ENCODE results near the gene LCT. TPM values are rescaled to one million over a fixed set of nuclear protein-coding genes. Genes with fewer than 3 reads are reported as not detected.

The LCT gene
- total RNA-seq, 1 experiment from 2014 or later = 0.19 TPM

- no peaks in the 10 kb centered on the region for H3K79me2 ChIP-seq (ENCODE audit: low read length)
- H3K27me3 ChIP-seq (ENCODE audit: low read length) = no peaks in the 10 kb centered on the region
- no peaks in the 10 kb centered on the region for H4K20me1 ChIP-seq (ENCODE audit: insufficient read depth, low read depth, low read length)
- no peak overlapping the region for H3K4me2 ChIP-seq (ENCODE audit: low read depth, low read length, poor library complexity, severe bottlenecking)
- no peak overlapping the region for H3K27ac ChIP-seq (ENCODE audit: low read length)
- H3K4me3 ChIP-seq (ENCODE audit: low read length) = no peak overlapping the region
- no peak overlapping the region for H3K9ac ChIP-seq (ENCODE audit: low read length)
- no peak overlapping the region for H2AFZ ChIP-seq (ENCODE audit: low read length)
- no peak for DNase-seq
- H3K4me1 ChIP-seq (ENCODE audit: low read length) = no peaks in the 10 kb centered on the region
- H3K9me2 ChIP-seq (replicated peaks; ENCODE audit: insufficient read depth, low read length) = no peaks in the 10 kb centered on the region
- H3K36me3 ChIP-seq (ENCODE audit: insufficient read depth, low read length) = peaks cover 3% of the 10 kb centered on the region; the same call in 1 of the 2 replicates
- no peaks in the 10 kb centered on the region for H3K9me3 ChIP-seq (ENCODE audit: low read length)
Observed at GRCh38 chr2:135826544-135826943, 10.4 kb downstream of the LCT start.

GRCh38 chr2:135825550-135826176, 11.3 kb downstream of the LCT start:
- no peak overlapping the region for H3K4me2 ChIP-seq (ENCODE audit: low read depth, low read length, poor library complexity, severe bottlenecking)
- no peaks in the 10 kb centered on the region for H4K20me1 ChIP-seq (ENCODE audit: insufficient read depth, low read depth, low read length)
- no peaks in the 10 kb centered on the region for H3K27me3 ChIP-seq (ENCODE audit: low read length)
- no peaks in the 10 kb centered on the region for H3K9me3 ChIP-seq (ENCODE audit: low read length)
- H2AFZ ChIP-seq (ENCODE audit: low read length) = no peak overlapping the region
- H3K9me2 ChIP-seq (replicated peaks; ENCODE audit: insufficient read depth, low read length) = no peaks in the 10 kb centered on the region
- no peak overlapping the region for H3K9ac ChIP-seq (ENCODE audit: low read length)
- no peak overlapping the region for H3K4me3 ChIP-seq (ENCODE audit: low read length)
- no peaks in the 10 kb centered on the region for H3K4me1 ChIP-seq (ENCODE audit: low read length)
- DNase-seq = no peak
- no peak overlapping the region for H3K27ac ChIP-seq (ENCODE audit: low read length)
- no peaks in the 10 kb centered on the region for H3K79me2 ChIP-seq (ENCODE audit: low read length)
- H3K36me3 ChIP-seq (ENCODE audit: insufficient read depth, low read length) = peaks cover 3% of the 10 kb centered on the region; the same call in 1 of the 2 replicates

- no peaks in the 10 kb centered on the region for H3K27me3 ChIP-seq (ENCODE audit: low read length)
- no peak overlapping the region for H3K27ac ChIP-seq (ENCODE audit: low read length)
- no peak overlapping the region for H3K4me3 ChIP-seq (ENCODE audit: low read length)
- no peak overlapping the region for H3K4me2 ChIP-seq (ENCODE audit: low read depth, low read length, poor library complexity, severe bottlenecking)
- no peaks in the 10 kb centered on the region for H3K4me1 ChIP-seq (ENCODE audit: low read length)
- H2AFZ ChIP-seq (ENCODE audit: low read length) = no peak overlapping the region
- peaks cover 3% of the 10 kb centered on the region; the same call in 1 of the 2 replicates for H3K36me3 ChIP-seq (ENCODE audit: insufficient read depth, low read length)
- H3K9ac ChIP-seq (ENCODE audit: low read length) = no peak overlapping the region
- no peaks in the 10 kb centered on the region for H4K20me1 ChIP-seq (ENCODE audit: insufficient read depth, low read depth, low read length)
- H3K79me2 ChIP-seq (ENCODE audit: low read length) = no peaks in the 10 kb centered on the region
- DNase-seq = no peak
- H3K9me2 ChIP-seq (replicated peaks; ENCODE audit: insufficient read depth, low read length) = no peaks in the 10 kb centered on the region
- H3K9me3 ChIP-seq (ENCODE audit: low read length) = no peaks in the 10 kb centered on the region
Observed at GRCh38 chr2:135825131-135825530, 11.9 kb downstream of the LCT start.

GRCh38 chr2:135822855-135823254, 14.1 kb downstream of the LCT start:
- Histone ChIP-seq H3K9me3 (ENCODE audit: low read length) (no peaks in the 10 kb centered on the region), H4K20me1 (ENCODE audit: insufficient read depth, low read depth, low read length) (no peaks in the 10 kb centered on the region), H3K4me2 (ENCODE audit: low read depth, low read length, poor library complexity, severe bottlenecking) (no peak overlapping the region), H3K4me1 (ENCODE audit: low read length) (no peaks in the 10 kb centered on the region), H3K27ac (ENCODE audit: low read length) (no peak overlapping the region), H3K79me2 (ENCODE audit: low read length) (no peaks in the 10 kb centered on the region), H3K4me3 (ENCODE audit: low read length) (no peak overlapping the region), H3K9ac (ENCODE audit: low read length) (no peak overlapping the region), H3K27me3 (ENCODE audit: low read length) (no peaks in the 10 kb centered on the region), H3K9me2 (replicated peaks; ENCODE audit: insufficient read depth, low read length) (no peaks in the 10 kb centered on the region), H3K36me3 (ENCODE audit: insufficient read depth, low read length) (peaks cover 3% of the 10 kb centered on the region; the same call in 1 of the 2 replicates), H2AFZ (ENCODE audit: low read length) (no peak overlapping the region)
- DNase-seq = no peak

GRCh38 chr2:135821190-135821589, 15.8 kb downstream of the LCT start:
- H2AFZ ChIP-seq (ENCODE audit: low read length) = no peak overlapping the region
- H3K9me3 ChIP-seq (ENCODE audit: low read length) = no peaks in the 10 kb centered on the region
- no peaks in the 10 kb centered on the region for H3K9me2 ChIP-seq (replicated peaks; ENCODE audit: insufficient read depth, low read length)
- no peak overlapping the region for H3K4me2 ChIP-seq (ENCODE audit: low read depth, low read length, poor library complexity, severe bottlenecking)
- no peak overlapping the region for H3K27ac ChIP-seq (ENCODE audit: low read length)
- no peaks in the 10 kb centered on the region for H3K4me1 ChIP-seq (ENCODE audit: low read length)
- no peaks in the 10 kb centered on the region for H4K20me1 ChIP-seq (ENCODE audit: insufficient read depth, low read depth, low read length)
- H3K9ac ChIP-seq (ENCODE audit: low read length) = no peak overlapping the region
- no peaks in the 10 kb centered on the region for H3K79me2 ChIP-seq (ENCODE audit: low read length)
- H3K4me3 ChIP-seq (ENCODE audit: low read length) = no peak overlapping the region
- no peaks in the 10 kb centered on the region for H3K27me3 ChIP-seq (ENCODE audit: low read length)
- peaks cover 3% of the 10 kb centered on the region; the same call in 1 of the 2 replicates for H3K36me3 ChIP-seq (ENCODE audit: insufficient read depth, low read length)
- no peak for DNase-seq

GRCh38 chr2:135820003-135820618, 16.9 kb downstream of the LCT start:
- Histone ChIP-seq H3K9me3 (ENCODE audit: low read length) (no peaks in the 10 kb centered on the region), H3K27me3 (ENCODE audit: low read length) (no peaks in the 10 kb centered on the region), H3K4me2 (ENCODE audit: low read depth, low read length, poor library complexity, severe bottlenecking) (no peak overlapping the region), H3K4me3 (ENCODE audit: low read length) (no peak overlapping the region), H3K9ac (ENCODE audit: low read length) (no peak overlapping the region), H3K9me2 (replicated peaks; ENCODE audit: insufficient read depth, low read length) (no peaks in the 10 kb centered on the region), H3K79me2 (ENCODE audit: low read length) (no peaks in the 10 kb centered on the region), H3K27ac (ENCODE audit: low read length) (no peak overlapping the region), H3K36me3 (ENCODE audit: insufficient read depth, low read length) (peaks cover 3% of the 10 kb centered on the region; the same call in 1 of the 2 replicates), H4K20me1 (ENCODE audit: insufficient read depth, low read depth, low read length) (no peaks in the 10 kb centered on the region), H3K4me1 (ENCODE audit: low read length) (no peaks in the 10 kb centered on the region), H2AFZ (ENCODE audit: low read length) (no peak overlapping the region)
- no peak for DNase-seq

- no peak for DNase-seq
- H3K4me3 ChIP-seq (ENCODE audit: low read length) = no peak overlapping the region
Observed at GRCh38 chr2:135818937-135819610, 17.9 kb downstream of the LCT start.

GRCh38 chr2:135817951-135818350, 19.0 kb downstream of the LCT start:
- H3K9ac ChIP-seq (ENCODE audit: low read length) = no peak overlapping the region
- H2AFZ ChIP-seq (ENCODE audit: low read length) = no peak overlapping the region
- H3K9me3 ChIP-seq (ENCODE audit: low read length) = no peaks in the 10 kb centered on the region
- no peaks in the 10 kb centered on the region for H3K79me2 ChIP-seq (ENCODE audit: low read length)
- no peaks in the 10 kb centered on the region for H3K9me2 ChIP-seq (replicated peaks; ENCODE audit: insufficient read depth, low read length)
- H3K4me3 ChIP-seq (ENCODE audit: low read length) = no peak overlapping the region
- H3K27me3 ChIP-seq (ENCODE audit: low read length) = no peaks in the 10 kb centered on the region
- H3K36me3 ChIP-seq (ENCODE audit: insufficient read depth, low read length) = peaks cover 3% of the 10 kb centered on the region; the same call in 1 of the 2 replicates
- DNase-seq = no peak
- H3K27ac ChIP-seq (ENCODE audit: low read length) = no peak overlapping the region
- H4K20me1 ChIP-seq (ENCODE audit: insufficient read depth, low read depth, low read length) = no peaks in the 10 kb centered on the region
- no peak overlapping the region for H3K4me2 ChIP-seq (ENCODE audit: low read depth, low read length, poor library complexity, severe bottlenecking)
- no peaks in the 10 kb centered on the region for H3K4me1 ChIP-seq (ENCODE audit: low read length)

More at GRCh38 chr2:135818937-135819610, 17.9 kb downstream of the LCT start:
- H3K9me2 ChIP-seq (replicated peaks; ENCODE audit: insufficient read depth, low read length) = no peaks in the 10 kb centered on the region
- peaks cover 3% of the 10 kb centered on the region; the same call in 1 of the 2 replicates for H3K36me3 ChIP-seq (ENCODE audit: insufficient read depth, low read length)
- H3K4me2 ChIP-seq (ENCODE audit: low read depth, low read length, poor library complexity, severe bottlenecking) = no peak overlapping the region
- no peaks in the 10 kb centered on the region for H3K4me1 ChIP-seq (ENCODE audit: low read length)
- no peaks in the 10 kb centered on the region for H3K79me2 ChIP-seq (ENCODE audit: low read length)
- H3K9me3 ChIP-seq (ENCODE audit: low read length) = no peaks in the 10 kb centered on the region
- H3K27me3 ChIP-seq (ENCODE audit: low read length) = no peaks in the 10 kb centered on the region
- H3K9ac ChIP-seq (ENCODE audit: low read length) = no peak overlapping the region
- no peak overlapping the region for H2AFZ ChIP-seq (ENCODE audit: low read length)
- no peaks in the 10 kb centered on the region for H4K20me1 ChIP-seq (ENCODE audit: insufficient read depth, low read depth, low read length)
- H3K27ac ChIP-seq (ENCODE audit: low read length) = no peak overlapping the region

Data from Karpas-422 (cell line).